HG03354 (cell line): ENCODE results near the gene TSHZ2.
"Not testable (repeated sequence)": the region's sequence is repeated elsewhere in the genome, so short reads cannot be mapped to it uniquely, and the experiment has no call there.

Source experiments
- ATAC-seq: cut with Tn5 transposase; IDR thresholded peaks from one replicate; pipeline ENCODE4 v1.9.1; 2021; ENCODE audit warnings: mild to moderate bottlenecking; ENCODE audit not compliant: unreplicated experiment, poor library complexity, severe bottlenecking

The TSHZ2 gene

DNA sequence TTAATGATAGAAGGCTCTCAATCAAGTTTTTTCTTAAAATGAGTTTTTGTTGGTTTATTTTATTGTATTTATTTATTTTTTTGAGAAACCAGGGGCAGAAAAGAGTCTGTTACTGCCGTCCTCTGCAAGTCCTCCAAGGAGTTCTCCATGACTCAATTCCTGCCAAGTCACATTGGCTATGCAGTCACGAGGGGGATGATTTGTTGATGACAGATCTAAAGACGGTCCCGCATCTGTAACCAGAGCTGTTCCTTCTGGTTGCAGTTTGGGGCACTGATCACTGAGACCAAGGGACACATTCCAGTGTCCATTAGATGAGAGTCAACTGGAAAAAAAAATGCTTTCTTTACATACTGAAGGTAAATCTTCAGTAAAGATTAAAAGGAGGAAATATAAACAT, 13.9 kb upstream of the TSHZ2 start:
- ATAC-seq, result no peak

DNA sequence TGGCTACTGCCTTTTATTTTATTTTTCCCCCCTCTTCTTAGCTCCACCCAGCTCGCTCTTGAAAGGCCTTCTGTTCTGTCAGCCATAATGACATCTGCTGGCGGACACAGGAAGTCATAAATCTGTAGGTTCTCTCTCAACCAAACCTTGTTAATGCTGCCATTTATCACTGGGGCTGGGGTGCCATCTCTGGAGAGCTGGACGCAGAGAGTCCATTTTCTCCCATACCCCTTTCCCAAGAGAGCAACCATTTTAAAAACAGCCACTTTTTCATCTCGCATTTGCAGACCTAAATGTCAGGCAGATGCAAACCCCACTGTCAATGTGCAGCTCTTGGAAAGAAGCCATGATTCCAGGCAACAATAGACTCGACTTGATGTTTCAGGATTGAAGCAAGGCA, 13.0 kb upstream of the TSHZ2 start:
- ATAC-seq, result no peak

DNA sequence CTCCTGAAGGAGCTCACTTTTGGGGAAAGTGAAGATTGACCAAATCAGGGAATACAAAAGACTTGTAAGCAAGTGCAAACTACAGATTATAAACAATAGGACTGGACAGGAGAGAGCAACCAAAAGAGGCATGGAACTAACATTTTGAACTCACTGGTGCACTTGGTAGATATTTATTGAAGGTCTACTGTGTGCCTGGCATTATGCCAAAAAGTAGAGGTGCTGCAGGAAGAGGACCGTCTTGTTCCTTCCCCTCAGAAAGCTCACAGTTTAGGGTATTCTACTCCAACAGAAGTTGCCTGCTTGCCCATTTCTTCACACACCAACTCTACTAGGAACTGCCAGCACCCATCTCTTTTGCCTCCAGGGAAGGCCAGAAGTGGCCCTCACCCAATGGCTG, 10.0 kb upstream of the TSHZ2 start:
- ATAC-seq, result no peak

DNA sequence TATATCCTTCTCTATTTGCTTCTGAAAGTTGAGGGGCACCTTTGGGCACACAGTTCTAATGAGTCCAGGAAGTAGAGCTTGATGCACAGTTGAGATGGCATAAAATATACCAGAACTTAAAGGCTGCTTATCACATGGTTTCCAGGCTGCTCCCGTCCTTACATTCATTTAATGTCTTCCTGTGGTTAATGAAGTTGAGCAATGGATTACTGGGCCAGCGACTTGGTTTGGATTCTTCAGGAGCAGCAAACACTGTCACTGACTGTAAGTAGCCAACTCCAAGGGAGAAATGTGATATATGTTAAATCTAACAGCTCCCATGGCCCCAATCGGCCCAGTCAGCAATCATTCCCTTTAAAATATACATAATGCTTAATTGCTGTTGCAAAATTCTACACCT, 9.0 kb upstream of the TSHZ2 start:
- no peak for ATAC-seq

DNA sequence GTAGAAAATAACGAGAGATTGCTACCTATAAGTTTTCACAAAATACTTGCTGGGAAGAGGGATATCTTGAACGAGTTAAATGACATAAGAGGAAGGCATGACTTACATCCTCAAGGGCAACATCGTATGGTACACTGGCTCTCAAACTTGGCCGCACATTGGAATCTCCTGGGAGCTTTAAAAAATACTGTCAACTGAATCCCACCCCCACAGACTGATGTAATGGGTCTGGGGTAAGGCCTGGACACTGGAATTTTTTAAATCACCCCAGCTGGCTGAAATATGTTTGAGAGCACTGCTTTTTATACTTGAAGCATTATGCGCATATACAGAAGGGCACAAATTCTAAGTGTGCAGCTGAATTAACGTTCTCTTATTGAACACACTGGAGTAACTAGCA, 8.0 kb upstream of the TSHZ2 start:
- ATAC-seq, result no peak

DNA sequence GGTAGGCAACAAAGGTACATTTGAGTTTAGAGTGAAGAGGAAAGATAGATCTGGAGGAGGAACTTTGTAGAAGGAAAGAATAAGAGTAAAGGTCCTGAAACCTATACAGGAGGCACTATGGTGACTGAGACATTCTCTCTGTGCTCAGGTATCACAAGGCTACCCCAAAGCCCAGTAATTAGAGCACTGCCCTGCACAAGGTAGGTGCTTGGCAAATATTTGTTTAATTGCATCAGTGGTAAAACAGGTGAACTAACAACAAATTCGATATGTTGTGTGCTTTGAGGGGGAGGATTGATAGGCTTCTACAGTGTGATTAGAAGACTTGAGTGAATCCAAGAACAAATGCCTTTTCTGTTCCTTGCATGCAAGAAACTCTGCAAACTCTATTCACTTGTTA, 6.8 kb upstream of the TSHZ2 start:
- no peak for ATAC-seq

DNA sequence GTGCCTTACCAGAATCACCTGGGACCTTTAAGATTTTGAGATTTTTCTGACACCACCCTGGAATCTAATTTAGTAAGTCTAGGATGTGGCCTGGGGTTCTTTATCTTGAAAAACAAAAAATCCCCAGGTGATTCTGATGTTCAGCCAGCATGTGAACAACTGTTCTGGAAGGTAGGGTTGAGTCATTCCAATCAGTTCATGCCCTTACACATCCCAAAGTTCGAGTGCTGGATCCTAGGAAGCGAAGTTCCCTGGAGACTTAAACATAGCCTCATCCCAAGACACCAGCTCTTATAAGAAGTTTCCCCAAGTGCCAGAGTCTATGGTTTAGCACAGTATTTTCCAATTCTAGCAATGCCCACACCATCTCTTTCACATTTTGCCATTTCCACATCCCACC, 6.3 kb upstream of the TSHZ2 start:
- no peak for ATAC-seq

DNA sequence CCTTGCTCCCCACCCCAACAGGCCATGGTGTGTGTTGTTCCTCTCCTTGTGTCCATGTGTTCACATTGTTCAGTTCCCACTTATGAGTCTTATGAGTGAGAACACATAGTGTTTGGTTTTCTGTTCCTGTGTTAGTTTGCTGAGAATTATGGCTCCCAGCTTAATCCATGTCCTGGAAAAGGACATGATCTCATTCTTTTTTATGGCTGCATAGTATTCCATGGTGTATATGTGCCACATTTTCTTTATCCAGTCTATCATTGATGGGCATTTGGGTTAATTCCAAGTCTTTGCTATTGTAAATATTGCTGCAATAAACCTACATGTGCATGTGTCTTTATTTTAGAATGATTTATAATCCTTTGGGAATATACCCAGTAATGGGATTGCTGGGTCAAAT, 5.6 kb upstream of the TSHZ2 start:
- not testable (repeated sequence) for ATAC-seq

DNA sequence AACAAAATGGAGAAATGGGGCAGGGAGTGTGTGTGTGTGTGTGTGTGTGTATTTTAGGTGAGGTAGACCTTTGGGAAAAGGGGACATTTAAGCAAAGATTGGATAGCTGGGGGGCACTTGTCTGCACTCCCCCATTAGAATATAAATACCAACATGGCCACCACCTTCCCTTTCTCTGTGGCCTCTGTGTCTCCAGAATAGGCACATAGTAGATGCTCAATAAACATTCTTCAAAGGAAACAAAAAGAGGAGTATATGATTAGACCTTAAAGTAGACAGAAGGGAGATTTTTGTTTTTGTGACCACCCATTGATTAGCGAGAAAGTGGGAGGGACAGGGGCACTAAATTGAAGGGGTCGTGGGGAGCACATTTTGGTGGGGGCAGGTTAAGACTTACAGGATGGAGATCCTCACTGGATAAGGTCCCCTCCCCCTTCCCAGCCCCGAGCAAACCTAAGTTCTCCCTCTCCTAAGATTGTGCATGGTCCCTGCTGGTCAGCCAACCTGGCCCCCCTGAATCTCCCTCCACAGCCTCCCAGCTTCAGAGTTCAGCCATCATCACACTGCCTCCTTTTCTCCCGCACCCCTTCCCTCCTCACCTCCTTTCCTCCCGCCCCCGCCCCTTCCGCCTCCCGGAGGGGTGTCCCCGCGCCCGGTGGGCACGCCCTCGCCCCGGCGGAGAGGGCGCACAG, 514 bp upstream of the TSHZ2 start:
- no peak for ATAC-seq

DNA sequence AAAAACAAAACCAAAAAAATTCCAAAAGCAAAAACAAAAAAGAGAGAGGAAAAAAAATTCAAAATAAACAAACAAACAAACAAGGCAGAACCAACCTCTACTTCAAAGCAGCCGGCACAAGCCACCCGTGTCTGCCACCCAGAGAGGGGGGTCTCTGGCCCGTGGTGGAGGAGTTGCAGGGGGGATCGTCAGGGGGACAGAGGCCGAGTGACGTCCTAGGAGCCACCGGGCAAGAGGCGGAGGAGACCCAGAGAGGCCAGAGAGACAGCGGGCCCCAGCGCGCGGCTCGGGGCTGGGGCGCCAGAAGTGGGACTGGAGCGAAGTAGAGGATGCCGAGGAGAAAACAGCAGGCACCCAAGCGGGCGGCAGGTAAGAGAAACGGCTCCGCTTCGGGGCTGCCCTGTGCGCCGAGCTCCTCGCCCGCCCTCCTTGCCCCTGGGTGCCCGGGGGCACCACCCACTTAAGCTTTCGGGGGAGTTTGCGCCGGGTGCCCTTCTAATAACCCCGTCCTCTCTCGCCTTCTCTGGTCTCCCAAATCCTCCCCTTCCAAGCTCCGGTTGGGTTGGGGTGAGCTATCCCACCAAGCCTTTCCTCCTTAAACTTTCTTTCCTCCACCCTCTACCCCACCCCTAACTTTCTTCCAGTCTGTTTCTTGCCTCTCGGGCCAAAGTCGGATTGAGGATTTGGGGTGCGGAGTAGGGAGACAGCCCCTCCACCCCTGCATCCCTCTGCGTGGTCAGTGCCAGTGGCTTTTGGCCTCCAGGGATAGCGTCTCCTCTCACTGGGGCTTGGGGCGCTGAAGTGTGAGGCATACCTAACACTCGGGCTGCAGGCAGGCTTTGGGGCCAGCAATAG, 1.0 kb downstream of the TSHZ2 start:
- ATAC-seq, result no peak

DNA sequence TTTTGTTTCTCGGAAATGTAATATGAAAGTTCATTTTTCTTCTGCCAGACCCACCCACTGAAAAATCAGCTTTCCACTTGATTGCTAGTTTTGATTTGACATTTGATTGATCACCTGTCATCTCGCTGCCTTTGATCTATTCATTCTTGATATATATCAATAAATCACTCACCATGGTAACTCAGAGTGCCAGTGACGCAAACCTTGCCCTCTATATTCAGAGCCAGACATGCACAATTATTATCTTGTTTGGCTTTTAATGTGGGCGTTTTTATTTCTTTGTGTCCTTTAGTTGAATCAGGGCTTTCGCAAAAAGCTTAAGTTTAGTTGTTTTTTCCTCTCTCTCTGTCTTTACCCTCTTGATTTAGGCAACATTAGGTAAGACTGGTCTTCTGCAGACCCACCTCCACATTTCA, 2.0 kb downstream of the TSHZ2 start:
- no peak for ATAC-seq

DNA sequence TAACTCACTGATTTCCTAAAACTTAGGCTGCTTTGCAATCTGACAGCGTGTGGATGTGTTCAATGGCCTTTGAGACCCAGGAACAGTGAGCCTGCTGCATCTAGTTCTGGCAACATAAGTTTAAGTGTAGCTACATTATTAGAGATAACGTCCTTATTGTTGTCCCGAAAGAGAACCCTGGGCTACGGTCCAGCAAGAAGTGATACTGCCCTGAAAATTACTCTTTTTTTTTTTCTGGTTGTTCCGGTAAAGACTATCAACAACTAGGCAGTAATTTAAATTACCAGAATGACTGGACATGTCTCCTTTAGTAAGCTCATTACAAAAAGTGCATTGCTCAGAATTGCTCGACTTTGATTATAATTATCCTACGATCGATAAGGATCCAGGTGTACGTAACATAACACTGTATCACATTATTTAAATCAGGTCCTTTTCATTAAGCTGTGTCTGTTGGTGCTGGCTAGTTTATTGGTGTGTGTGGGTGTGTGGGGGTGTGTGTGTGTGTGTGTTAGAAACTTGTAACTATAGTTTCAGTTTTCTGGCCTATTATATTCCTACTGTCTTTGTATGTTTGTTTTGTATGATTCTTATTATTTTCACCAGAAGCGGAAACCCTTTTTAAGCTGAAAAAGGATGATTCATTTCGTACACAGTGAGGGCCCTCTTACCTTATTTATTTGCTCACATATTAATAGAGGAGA, 3.0 kb downstream of the TSHZ2 start:
- ATAC-seq, result no peak

DNA sequence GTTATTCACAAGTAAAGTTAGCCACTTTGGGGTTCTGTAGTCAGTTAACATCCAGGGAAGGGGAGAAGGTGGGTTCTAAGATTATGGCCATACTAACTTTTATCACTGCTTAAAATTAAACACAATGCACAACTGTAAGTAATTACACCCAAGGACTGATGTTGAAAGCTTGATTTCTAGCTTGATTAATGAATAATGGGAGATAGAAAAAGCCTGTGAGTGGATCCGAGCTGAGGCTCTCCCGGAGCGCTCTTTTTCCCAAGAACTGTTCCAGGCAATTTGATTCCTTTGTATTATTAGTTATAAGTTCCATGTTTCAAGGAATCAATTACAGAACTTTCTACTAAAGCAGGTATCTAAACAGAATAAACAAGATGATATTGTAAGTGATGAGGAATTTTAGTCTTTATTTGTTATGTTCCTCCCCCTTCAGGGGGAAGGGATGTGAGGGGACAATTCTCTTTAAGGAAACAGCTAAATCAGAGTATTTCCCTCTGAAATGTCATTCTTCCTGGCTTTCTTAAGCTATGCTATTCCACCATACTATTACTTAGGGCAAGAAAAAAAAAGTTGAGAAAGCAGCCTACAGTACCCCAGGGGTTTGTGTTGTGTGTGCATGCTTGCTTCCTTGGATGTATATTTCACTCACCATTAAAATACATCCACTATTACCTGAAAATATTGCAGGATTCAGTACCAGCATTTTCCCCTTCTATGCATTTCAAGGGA, 3.8 kb downstream of the TSHZ2 start:
- ATAC-seq, result no peak

DNA sequence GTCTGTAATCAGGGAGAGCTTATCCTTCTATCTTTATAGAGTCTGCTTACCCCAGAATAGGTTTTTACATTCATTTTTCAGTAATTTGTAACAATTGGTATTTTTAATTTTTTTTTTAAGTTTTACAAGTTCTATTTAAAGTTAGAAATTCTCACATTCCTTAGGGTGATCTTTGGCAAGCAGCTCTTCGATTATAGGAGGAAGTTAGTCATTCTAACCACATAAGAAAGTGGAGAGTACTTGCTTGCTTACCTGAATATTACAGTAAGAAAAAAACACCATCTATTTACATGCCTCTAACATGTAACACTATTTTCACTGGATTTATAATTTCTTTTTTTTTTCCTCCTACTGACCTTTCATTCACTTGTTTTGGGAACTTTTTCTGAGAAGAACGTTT, 6.7 kb downstream of the TSHZ2 start:
- no peak for ATAC-seq

DNA sequence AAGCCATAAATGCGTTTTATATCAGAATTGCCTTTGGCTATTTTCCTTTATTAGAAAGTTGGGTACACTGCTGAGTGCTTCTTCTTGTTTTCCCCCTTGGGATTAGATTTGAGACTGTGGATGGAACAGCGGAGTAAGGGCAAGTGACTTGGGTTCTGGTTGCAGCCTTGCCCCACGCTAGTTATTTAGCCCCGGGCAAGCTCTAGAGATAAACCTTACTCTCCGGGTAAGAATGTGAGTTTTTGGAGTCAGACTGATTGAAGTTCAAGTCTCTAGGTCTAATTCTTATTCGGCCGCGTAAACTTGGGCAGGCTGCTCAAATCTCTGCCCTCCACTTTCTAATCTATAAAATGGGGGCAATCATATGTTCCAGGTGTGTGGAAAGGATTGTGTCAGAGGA, 8.9 kb downstream of the TSHZ2 start:
- ATAC-seq, result no peak

DNA sequence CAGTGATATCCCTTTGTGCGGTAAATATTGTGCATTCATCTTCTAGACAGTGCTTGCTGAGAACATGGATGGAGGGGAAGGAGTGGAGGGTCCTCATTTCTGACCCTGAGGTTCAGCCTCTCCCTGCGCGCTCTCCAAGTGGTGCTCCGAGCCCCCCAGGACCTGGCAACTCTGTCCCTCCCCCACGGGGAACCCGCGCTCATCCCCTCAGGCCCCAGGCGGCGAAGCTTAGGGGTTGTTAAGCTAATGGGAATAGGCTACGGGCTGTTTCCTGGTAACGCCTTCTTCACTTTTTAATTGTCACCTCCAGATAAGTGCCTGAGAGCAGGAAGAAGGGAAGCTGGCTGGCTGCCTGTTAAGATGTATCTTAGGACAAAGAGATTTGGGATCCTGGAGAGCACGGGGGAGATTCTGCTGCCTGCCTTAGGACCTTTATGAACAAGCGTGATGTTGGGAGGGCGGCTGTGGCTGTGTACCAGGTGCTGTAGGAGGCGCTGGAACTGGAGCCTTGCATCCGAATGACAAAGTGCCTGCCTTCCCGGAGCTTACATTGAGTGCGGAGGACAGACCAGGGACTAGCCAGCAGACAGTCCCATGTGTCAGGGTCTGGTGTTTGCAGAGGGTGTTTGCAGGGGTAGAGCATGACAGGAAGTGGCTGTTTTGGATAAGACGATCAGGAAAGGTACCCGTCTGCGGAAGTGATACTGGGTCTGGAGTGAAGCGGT, 11.7 kb downstream of the TSHZ2 start:
- ATAC-seq, result no peak

DNA sequence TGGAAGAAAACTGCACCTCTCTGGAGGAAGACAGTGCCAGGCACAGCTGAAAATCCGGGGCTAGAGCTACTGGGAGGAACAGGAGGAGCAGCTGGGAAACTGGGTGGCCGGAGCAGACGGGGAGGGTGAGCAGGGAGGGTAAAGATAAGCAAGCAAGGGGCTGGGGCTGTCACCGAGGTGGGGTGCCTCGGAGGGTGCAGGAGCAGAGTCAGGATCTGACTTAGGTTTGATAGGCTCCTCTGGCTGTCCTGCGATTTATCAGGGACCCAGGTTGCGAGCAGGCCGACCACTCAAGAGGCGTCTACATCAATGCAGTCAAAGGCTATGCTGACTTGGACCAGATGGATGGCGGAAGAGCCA, 12.3 kb downstream of the TSHZ2 start:
- no peak for ATAC-seq

DNA sequence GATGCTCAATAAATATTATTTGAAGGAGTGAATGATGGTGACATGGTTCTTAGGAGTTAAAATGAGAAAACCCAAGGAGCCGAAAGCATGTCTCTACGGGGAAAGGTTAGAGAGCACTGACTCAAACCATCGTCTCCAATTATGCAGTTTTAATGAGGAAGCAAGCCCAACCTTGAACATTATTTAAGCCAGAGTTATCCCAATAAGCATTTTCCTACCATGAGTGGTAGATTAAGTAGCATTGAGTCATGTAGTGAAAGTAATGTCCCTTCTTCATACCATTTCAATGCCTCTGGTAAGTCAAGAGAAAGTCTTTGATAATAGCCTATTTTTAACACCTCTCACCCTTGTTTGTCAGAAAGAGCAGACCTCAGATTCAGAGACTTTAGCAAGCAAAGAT, 13.5 kb downstream of the TSHZ2 start:
- ATAC-seq, result no peak

DNA sequence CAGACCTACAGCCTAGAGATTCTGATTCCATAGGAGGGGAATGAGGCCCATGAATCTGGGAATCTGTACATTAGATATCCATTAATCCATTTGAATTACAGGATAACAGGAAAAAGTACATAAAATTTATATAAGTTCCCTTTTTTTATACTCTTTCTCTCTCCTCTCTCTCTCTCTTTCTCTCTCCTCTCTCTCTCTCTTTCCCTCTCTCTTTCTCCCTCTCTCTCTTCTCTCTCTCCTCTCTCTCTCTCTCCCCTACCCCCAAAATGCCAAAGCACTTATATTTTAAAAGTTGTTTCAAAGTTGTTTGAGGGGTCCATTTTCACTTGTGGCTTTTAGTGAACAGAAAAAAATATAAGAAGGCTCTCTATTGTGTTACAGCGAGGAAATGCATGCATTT, 15.1 kb downstream of the TSHZ2 start:
- ATAC-seq, result no peak

DNA sequence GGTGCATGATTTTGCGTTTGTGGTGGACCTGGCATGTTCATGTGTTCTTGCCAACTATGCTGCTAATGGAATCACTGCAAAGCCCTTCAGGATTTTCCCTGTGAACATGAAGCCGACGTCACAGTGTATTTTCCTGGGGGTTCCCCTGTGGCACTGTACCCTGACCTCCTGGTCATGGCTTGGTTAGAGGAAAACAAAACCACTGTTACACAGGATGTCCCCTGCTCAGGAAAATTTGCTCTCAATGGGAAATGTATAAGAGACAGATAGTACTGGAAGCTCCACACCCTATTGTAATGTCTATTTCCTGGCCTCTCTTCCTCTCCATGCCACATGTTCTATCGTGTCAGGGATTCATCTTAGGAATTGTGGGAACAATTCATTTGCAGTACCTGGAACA, 19.7 kb downstream of the TSHZ2 start:
- ATAC-seq, result no peak
